Progenitor cell of endocrine pancreas (in vitro differentiated cells): ENCODE results near the gene SMARCAL1. TPM values are rescaled to one million over a fixed set of nuclear protein-coding genes. Genes with fewer than 3 reads are reported as not detected.

Source experiments
- DNase-seq: peaks from one replicate; pipeline ENCODE4 v3.0.0; 2021; ENCODE audit warnings: low spot score; ENCODE audit not compliant: unreplicated experiment
- H3K27ac Mint-ChIP-seq: 2 replicates; pipeline ENCODE4 v1.8.0; 2021; ENCODE audit warnings: mild to moderate bottlenecking, moderate library complexity, mixed read lengths
- H3K27me3 Mint-ChIP-seq: 2 replicates; pipeline ENCODE4 v1.8.0; 2021; ENCODE audit warnings: mixed read lengths
- H3K36me3 Mint-ChIP-seq: 2 replicates; pipeline ENCODE4 v1.8.0; 2022; ENCODE audit warnings: mixed read lengths; ENCODE audit not compliant: insufficient read depth
- H3K4me1 Mint-ChIP-seq: 2 replicates; pipeline ENCODE4 v1.8.0; 2021; ENCODE audit warnings: low read depth, mixed read lengths
- H3K4me3 Mint-ChIP-seq: 2 replicates; pipeline ENCODE4 v1.8.0; 2021; ENCODE audit warnings: low read depth, mild to moderate bottlenecking, moderate library complexity, mixed read lengths
- H3K9me3 Mint-ChIP-seq: 2 replicates; pipeline ENCODE4 v1.8.0; 2021; ENCODE audit warnings: low read depth, mixed read lengths
- CTCF ChIP-seq: fragments of 200-600 bp; sonication (generic); IDR thresholded peaks from one replicate; pipeline ENCODE4 v1.5.0; 2021; ENCODE audit warnings: antibody characterized with exemption, mild to moderate bottlenecking; ENCODE audit not compliant: unreplicated experiment
- total RNA-seq: library from RNA; stranded (reverse); gene quantifications from 2 replicates; pipeline ENCODE4 v1.2.1, GENCODE V29; 2021

SMARCAL1 gene
- total RNA-seq, 1 donor from 2014 or later, result 38.1 TPM

GRCh38 chr2:216491793-216492596, 79.7 kb downstream of the SMARCAL1 start:
- H3K27ac Mint-ChIP-seq, result peak overlapping the region; percentile 75
- peaks cover 6% of the 10 kb centered on the region for H3K4me1 Mint-ChIP-seq
- no peaks in the 10 kb centered on the region for H3K9me3 Mint-ChIP-seq
- H3K36me3 Mint-ChIP-seq, result no peaks in the 10 kb centered on the region
- no peaks in the 10 kb centered on the region for H3K27me3 Mint-ChIP-seq
- TF ChIP-seq CTCF, result no peak
- DNase-seq, result no peak
- H3K4me3 Mint-ChIP-seq, result no peak overlapping the region

GRCh38 chr2:216492597-216493333, 80.5 kb downstream of the SMARCAL1 start:
- H3K36me3 Mint-ChIP-seq, result no peaks in the 10 kb centered on the region
- no peaks in the 10 kb centered on the region for H3K27me3 Mint-ChIP-seq
- H3K9me3 Mint-ChIP-seq, result no peaks in the 10 kb centered on the region
- H3K27ac Mint-ChIP-seq, result peak overlapping the region; percentile 75
- TF ChIP-seq CTCF, result no peak
- no peak overlapping the region for H3K4me3 Mint-ChIP-seq
- DNase-seq, result no peak
- H3K4me1 Mint-ChIP-seq, result peaks cover 10% of the 10 kb centered on the region

GRCh38 chr2:216493334-216493685, 81.0 kb downstream of the SMARCAL1 start:
- Mint-ChIP-seq H3K27ac (no peak overlapping the region), H3K9me3 (no peaks in the 10 kb centered on the region), H3K36me3 (no peaks in the 10 kb centered on the region), H3K27me3 (no peaks in the 10 kb centered on the region), H3K4me1 (peaks cover 11% of the 10 kb centered on the region), H3K4me3 (no peak overlapping the region)
- TF ChIP-seq CTCF, result no peak
- no peak for DNase-seq

- H3K9me3 Mint-ChIP-seq, result no peaks in the 10 kb centered on the region
- no peaks in the 10 kb centered on the region for H3K27me3 Mint-ChIP-seq
- H3K4me3 Mint-ChIP-seq, result no peak overlapping the region
- H3K36me3 Mint-ChIP-seq, result peaks cover 14% of the 10 kb centered on the region
- peaks cover 27% of the 10 kb centered on the region for H3K4me1 Mint-ChIP-seq
- no peak overlapping the region for H3K27ac Mint-ChIP-seq
- DNase-seq, result no peak
- no peak for TF ChIP-seq CTCF
Observed at GRCh38 chr2:216495656-216496055, 83.4 kb downstream of the SMARCAL1 start.

GRCh38 chr2:216497382-216498069, 85.2 kb downstream of the SMARCAL1 start:
- Mint-ChIP-seq H3K4me1 (peaks cover 33% of the 10 kb centered on the region), H3K27ac (peak overlapping the region; percentile 37), H3K36me3 (peaks cover 27% of the 10 kb centered on the region), H3K27me3 (no peaks in the 10 kb centered on the region), H3K9me3 (no peaks in the 10 kb centered on the region), H3K4me3 (peak overlapping the region; percentile 98)
- DNase-seq, result no peak
- no peak for TF ChIP-seq CTCF
